Measurements from ENCODE around the gene CEP131. TPM values are rescaled to one million over a fixed set of nuclear protein-coding genes. Genes with fewer than 3 reads are reported as not detected.

Gene CEP131
- total RNA-seq, 6 experiments from 2014 or later, result 1.5 to 4.3 (median 2.1) TPM

GRCh38 chr17:81253358-81254131, 30.8 kb upstream of the CEP131 start:
- H3K27me3 ChIP-seq, result no peaks in the 10 kb centered on the region
- peak; percentile 28 to 68 (median 42) for ATAC-seq
- no peak overlapping the region for H3K27ac ChIP-seq
- peaks cover 1 to 45% (median 5%) of the 10 kb centered on the region in 4 donors for H3K36me3 ChIP-seq
- 58% methylated on average over 19 of the region's 19 CpGs for whole genome bisulfite sequencing (ENCODE audit: insufficient coverage, low coverage, low lambda C conversion rate, missing lambda C conversion rate)
- H3K4me3 ChIP-seq, result no peak overlapping the region
- no peak for DNase-seq
- no peaks in the 10 kb centered on the region for H3K9me3 ChIP-seq
- intact Hi-C loops (cut with DNase I), result loop anchor here (5.0 to 10.0 kb wide), 2 partner anchors 221 to 229 kb away; no protein-coding TSS in a partner anchor
- TF ChIP-seq POLR2A (IDR thresholded peaks at IDR 0.05), result no peak
- TF ChIP-seq, protein P1, sequence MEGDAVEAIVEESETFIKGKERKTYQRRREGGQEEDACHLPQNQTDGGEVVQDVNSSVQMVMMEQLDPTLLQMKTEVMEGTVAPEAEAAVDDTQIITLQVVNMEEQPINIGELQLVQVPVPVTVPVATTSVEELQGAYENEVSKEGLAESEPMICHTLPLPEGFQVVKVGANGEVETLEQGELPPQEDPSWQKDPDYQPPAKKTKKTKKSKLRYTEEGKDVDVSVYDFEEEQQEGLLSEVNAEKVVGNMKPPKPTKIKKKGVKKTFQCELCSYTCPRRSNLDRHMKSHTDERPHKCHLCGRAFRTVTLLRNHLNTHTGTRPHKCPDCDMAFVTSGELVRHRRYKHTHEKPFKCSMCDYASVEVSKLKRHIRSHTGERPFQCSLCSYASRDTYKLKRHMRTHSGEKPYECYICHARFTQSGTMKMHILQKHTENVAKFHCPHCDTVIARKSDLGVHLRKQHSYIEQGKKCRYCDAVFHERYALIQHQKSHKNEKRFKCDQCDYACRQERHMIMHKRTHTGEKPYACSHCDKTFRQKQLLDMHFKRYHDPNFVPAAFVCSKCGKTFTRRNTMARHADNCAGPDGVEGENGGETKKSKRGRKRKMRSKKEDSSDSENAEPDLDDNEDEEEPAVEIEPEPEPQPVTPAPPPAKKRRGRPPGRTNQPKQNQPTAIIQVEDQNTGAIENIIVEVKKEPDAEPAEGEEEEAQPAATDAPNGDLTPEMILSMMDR (IDR thresholded peaks at IDR 0.05), result peak; percentile 64 to 80 (median 68)
- H3K4me1 ChIP-seq, result peaks cover 0 to 22% (median 0%) of the 10 kb centered on the region in 4 donors

DNA sequence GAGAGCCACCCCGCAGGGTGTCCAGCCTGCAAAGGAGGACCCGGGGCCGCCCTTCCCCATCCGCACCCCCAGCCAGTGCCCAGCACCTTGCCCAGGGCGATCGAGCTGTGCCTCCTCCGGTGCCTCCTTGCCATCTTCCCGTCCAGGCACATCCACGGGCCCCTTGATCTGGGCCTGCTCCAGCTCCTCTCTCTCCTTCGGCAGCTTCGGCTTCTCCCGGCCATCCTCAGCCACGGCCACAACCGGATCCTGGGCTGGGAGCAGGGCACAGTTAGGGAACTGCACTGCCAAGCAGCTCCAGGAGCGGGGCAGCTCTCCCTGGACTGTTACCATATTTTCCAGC, 30.2 kb upstream of the CEP131 start:
- Histone ChIP-seq H3K27ac (no peak overlapping the region), H3K4me3 (no peak overlapping the region), H3K36me3 (peaks cover 1 to 42% (median 5%) of the 10 kb centered on the region in 4 donors), H3K27me3 (no peaks in the 10 kb centered on the region), H3K4me1 (peaks cover 0 to 22% (median 0%) of the 10 kb centered on the region in 4 donors), H3K9me3 (no peaks in the 10 kb centered on the region)
- no peak for ATAC-seq
- intact Hi-C loops (cut with DNase I), result loop anchor here (5.0 to 10.0 kb wide), 2 partner anchors 222 to 229 kb away; no protein-coding TSS in a partner anchor
- WGBS (ENCODE audit: insufficient coverage, low coverage, low lambda C conversion rate, missing lambda C conversion rate), result 49% methylated on average over 9 of the region's 15 CpGs
- no peak for DNase-seq
- no peak for TF ChIP-seq POLR2A (IDR thresholded peaks at IDR 0.05)
- TF ChIP-seq, protein P1 (IDR thresholded peaks at IDR 0.05), result no peak

- 76% methylated on average over 13 of the region's 15 CpGs for WGBS (ENCODE audit: insufficient coverage, low coverage, low lambda C conversion rate, missing lambda C conversion rate)
- H3K4me1 ChIP-seq, result peaks cover 0 to 22% (median 0%) of the 10 kb centered on the region in 4 donors
- no peak overlapping the region for H3K27ac ChIP-seq
- no peak for TF ChIP-seq POLR2A (IDR thresholded peaks at IDR 0.05)
- TF ChIP-seq, protein P1 (IDR thresholded peaks at IDR 0.05), result no peak
- DNase-seq (no peak), ATAC-seq (no peak)
- no peaks in the 10 kb centered on the region for H3K27me3 ChIP-seq
- no peak overlapping the region for H3K4me3 ChIP-seq
- no peaks in the 10 kb centered on the region for H3K9me3 ChIP-seq
- peaks cover 1 to 40% (median 5%) of the 10 kb centered on the region in 4 donors for H3K36me3 ChIP-seq
- intact Hi-C loops (cut with DNase I), result loop anchor here (5.0 to 10.0 kb wide), 2 partner anchors 222 to 230 kb away; no protein-coding TSS in a partner anchor
Observed at GRCh38 chr17:81252326-81252986, 29.7 kb upstream of the CEP131 start.

- H3K27me3 ChIP-seq, result no peaks in the 10 kb centered on the region
- no peaks in the 10 kb centered on the region for H3K9me3 ChIP-seq
- intact Hi-C loops (cut with DNase I), result loop anchor here (5.0 to 10.0 kb wide), 2 partner anchors 223 to 230 kb away; no protein-coding TSS in a partner anchor
- TF ChIP-seq, protein P1 (IDR thresholded peaks at IDR 0.05), result no peak
- TF ChIP-seq POLR2A (IDR thresholded peaks at IDR 0.05), result no peak
- peaks cover 0 to 22% (median 0%) of the 10 kb centered on the region in 4 donors for H3K4me1 ChIP-seq
- ATAC-seq (no peak), DNase-seq (no peak)
- 87% methylated on average over 5 of the region's 29 CpGs for WGBS (ENCODE audit: insufficient coverage, low coverage, low lambda C conversion rate, missing lambda C conversion rate)
- no peak overlapping the region for H3K27ac ChIP-seq
- peaks cover 1 to 34% (median 5%) of the 10 kb centered on the region in 4 donors for H3K36me3 ChIP-seq
- H3K4me3 ChIP-seq, result no peak overlapping the region
Observed at GRCh38 chr17:81251709-81252301, 29.0 kb upstream of the CEP131 start.
